HL-60 (cell line): Measurements from ENCODE around the gene AP2M1.

Source experiments
- DNase-seq, 2 experiments: peaks; one replicate each; pipeline ENCODE4 v3.0.0-alpha.2; 2010 to 2020; ENCODE audit warnings: low read depth in 1 of 2, low spot score in 1 of 2
- H3K27ac ChIP-seq: fragments of 250-450 bp; sonication (Bioruptor Pico); replicated peaks from 2 replicates; pipeline ENCODE4 v1.5.1; 2020; ENCODE audit warnings: mild to moderate bottlenecking, moderate library complexity
- H3K27me3 ChIP-seq: fragments of 250-450 bp; sonication (Bioruptor Pico); 2 replicates; pipeline ENCODE4 v1.5.1; 2021; ENCODE audit warnings: mild to moderate bottlenecking, moderate library complexity; ENCODE audit not compliant: insufficient read depth, poor library complexity, severe bottlenecking
- H3K4me3 ChIP-seq: replicated peaks from 2 replicates; pipeline ENCODE4 v1.5.1; 2011; ENCODE audit warnings: mild to moderate bottlenecking, control low read depth, low read length; ENCODE audit not compliant: insufficient read depth
- GABPA ChIP-seq: IDR thresholded peaks from 2 replicates; pipeline ENCODE4 v1.6.1; 2012; ENCODE audit warnings: low read depth
- POLR2AphosphoS5 ChIP-seq: IDR thresholded peaks from 2 replicates; pipeline ENCODE4 v1.6.1; 2012; ENCODE audit warnings: low read depth
- SPI1 ChIP-seq: IDR thresholded peaks from 2 replicates; pipeline ENCODE4 v1.6.1; 2012; ENCODE audit warnings: low read depth, mild to moderate bottlenecking, borderline replicate concordance
- TF ChIP-seq, protein P1 (sequence below): IDR thresholded peaks from 2 replicates; pipeline ENCODE4 v1.6.1; 2012; ENCODE audit warnings: low read depth; ENCODE audit not compliant: insufficient replicate concordance
- TF ChIP-seq, protein P2 (sequence below): IDR thresholded peaks from one replicate; pipeline ENCODE4 v1.5.1; 2011; ENCODE audit warnings: low read length, control low read depth, inconsistent platforms; ENCODE audit not compliant: insufficient read depth

The AP2M1 gene

DNA sequence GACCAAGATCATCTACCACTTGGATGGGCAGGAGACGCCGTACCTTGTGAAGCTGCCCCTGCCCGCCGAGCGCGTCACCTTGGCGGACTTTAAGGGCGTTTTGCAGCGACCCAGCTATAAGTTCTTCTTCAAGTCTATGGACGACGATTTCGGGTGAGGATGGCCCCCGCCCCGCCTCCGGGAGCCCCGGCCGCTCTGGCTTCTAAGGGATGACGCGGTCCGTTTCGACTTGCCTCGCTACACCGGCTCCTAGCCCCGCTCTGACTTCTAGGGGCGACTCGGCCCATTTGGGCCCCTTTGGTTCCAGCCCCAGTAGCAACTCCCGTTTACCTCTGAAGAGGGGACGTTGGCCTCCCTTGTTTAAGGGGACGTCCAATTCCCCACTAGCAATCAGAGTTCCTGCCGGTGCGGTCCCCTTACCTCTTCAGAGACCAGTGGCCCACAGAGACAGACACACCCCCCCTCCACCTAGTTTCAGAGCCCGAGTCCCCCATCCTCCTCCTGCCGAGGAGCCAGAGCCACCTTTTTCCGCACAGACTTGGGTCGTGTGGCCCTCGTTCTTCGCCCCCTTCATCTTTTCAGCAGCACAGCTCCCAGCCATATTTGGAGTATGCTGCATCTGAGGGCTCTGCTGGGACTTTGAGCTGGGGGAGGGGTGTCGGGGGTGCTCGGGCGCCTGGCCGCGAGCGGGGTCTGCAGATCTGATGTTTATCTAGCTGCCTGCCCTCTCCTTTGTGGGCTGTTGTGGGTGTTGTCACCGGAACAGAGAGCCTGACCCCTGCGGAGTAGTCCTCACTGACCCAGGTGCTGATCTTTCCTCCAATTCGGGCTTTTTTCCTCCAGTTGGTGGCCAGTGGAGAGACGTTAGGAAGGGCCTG is 18.8 kb upstream of the AP2M1 start:
- 0 out of 2 replicates have a peak overlapping the region, but pooled peaks have one; percentile 27 for H3K27ac ChIP-seq
- DNase-seq = peak in 1 of 2 experiments; percentile 25
- peak overlapping the region; percentile 86 for H3K4me3 ChIP-seq
- H3K27me3 ChIP-seq = no peaks in the 10 kb centered on the region
- TF ChIP-seq, protein P1, sequence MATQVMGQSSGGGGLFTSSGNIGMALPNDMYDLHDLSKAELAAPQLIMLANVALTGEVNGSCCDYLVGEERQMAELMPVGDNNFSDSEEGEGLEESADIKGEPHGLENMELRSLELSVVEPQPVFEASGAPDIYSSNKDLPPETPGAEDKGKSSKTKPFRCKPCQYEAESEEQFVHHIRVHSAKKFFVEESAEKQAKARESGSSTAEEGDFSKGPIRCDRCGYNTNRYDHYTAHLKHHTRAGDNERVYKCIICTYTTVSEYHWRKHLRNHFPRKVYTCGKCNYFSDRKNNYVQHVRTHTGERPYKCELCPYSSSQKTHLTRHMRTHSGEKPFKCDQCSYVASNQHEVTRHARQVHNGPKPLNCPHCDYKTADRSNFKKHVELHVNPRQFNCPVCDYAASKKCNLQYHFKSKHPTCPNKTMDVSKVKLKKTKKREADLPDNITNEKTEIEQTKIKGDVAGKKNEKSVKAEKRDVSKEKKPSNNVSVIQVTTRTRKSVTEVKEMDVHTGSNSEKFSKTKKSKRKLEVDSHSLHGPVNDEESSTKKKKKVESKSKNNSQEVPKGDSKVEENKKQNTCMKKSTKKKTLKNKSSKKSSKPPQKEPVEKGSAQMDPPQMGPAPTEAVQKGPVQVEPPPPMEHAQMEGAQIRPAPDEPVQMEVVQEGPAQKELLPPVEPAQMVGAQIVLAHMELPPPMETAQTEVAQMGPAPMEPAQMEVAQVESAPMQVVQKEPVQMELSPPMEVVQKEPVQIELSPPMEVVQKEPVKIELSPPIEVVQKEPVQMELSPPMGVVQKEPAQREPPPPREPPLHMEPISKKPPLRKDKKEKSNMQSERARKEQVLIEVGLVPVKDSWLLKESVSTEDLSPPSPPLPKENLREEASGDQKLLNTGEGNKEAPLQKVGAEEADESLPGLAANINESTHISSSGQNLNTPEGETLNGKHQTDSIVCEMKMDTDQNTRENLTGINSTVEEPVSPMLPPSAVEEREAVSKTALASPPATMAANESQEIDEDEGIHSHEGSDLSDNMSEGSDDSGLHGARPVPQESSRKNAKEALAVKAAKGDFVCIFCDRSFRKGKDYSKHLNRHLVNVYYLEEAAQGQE = peak; percentile 58
- TF ChIP-seq, protein P2, sequence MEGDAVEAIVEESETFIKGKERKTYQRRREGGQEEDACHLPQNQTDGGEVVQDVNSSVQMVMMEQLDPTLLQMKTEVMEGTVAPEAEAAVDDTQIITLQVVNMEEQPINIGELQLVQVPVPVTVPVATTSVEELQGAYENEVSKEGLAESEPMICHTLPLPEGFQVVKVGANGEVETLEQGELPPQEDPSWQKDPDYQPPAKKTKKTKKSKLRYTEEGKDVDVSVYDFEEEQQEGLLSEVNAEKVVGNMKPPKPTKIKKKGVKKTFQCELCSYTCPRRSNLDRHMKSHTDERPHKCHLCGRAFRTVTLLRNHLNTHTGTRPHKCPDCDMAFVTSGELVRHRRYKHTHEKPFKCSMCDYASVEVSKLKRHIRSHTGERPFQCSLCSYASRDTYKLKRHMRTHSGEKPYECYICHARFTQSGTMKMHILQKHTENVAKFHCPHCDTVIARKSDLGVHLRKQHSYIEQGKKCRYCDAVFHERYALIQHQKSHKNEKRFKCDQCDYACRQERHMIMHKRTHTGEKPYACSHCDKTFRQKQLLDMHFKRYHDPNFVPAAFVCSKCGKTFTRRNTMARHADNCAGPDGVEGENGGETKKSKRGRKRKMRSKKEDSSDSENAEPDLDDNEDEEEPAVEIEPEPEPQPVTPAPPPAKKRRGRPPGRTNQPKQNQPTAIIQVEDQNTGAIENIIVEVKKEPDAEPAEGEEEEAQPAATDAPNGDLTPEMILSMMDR = no peak

DNA sequence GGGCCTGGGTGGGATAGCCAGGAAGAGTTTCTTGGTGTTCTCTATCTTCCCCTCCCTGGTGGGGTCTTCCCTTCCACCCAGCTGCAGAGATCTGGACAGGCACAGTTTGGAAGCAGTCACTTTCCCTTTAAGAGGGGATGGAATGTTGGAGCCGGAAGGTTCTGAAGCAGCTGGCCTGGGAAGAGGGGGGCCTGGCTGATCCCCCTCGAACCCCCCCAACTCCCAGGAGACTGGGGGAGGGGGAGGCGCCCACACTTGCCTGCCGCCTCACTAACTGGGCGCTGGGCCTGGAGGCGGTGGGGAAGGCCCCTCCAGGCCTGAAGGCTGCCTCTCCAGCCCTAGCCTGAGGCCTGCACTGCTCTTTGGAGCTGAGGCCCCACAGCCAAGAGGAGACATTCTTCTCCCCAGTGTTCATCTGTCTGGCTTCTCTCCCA is 18.1 kb upstream of the AP2M1 start:
- Histone ChIP-seq H3K4me3 (peak overlapping the region; percentile 86), H3K27ac (no peak overlapping the region), H3K27me3 (no peaks in the 10 kb centered on the region)
- DNase-seq = no peak
- TF ChIP-seq, protein P1 = no peak
- TF ChIP-seq SPI1 (no peak), GABPA (no peak), POLR2AphosphoS5 (no peak)
- TF ChIP-seq, protein P2 = no peak

DNA sequence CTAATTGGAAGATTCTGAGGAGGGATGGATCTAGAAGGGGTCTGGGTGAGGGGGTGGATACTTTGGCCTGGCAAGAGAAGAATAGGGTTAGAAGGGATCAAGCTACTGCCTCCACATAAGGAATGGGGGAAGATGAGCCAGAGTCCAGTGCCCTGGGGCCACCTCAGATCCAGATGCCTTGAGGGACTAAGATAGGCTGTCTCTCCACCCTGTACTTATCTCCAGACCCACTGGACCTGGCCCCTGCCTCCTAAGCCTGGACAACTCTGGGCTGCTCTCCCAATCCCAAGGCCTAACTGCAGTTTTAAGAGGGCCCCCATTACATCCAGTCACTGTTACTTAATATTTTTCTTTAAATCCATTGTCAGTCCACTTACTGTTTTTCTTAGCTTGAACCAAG is 17.4 kb upstream of the AP2M1 start:
- DNase-seq = no peak
- TF ChIP-seq POLR2AphosphoS5 (no peak), SPI1 (no peak), GABPA (no peak)
- TF ChIP-seq, protein P2 = no peak
- TF ChIP-seq, protein P1 = no peak
- H3K27ac ChIP-seq = no peak overlapping the region
- H3K4me3 ChIP-seq = peak overlapping the region; percentile 86
- H3K27me3 ChIP-seq = no peaks in the 10 kb centered on the region
